GM12875 (cell line): ENCODE data around the gene FNTB.
A peak's percentile ranks its signal among the peaks of the same experiment; 100 is the strongest.

Experiments used
- H3K4me3 ChIP-seq: one replicate; pipeline ENCODE4 v1.5.1; 2011; ENCODE audit warnings: low read depth, low read length, control low read depth
- CTCF ChIP-seq: IDR thresholded peaks from 2 replicates; pipeline ENCODE4 v1.5.1; 2011; ENCODE audit warnings: low read depth, mild to moderate bottlenecking, control low read depth, inconsistent platforms, low read length, moderate library complexity, borderline replicate concordance; ENCODE audit not compliant: insufficient read depth

FNTB gene

GRCh38 chr14:64947710-64948611 is 38.7 kb upstream of the FNTB start:
- no peak for TF ChIP-seq CTCF
- no peak overlapping the region for H3K4me3 ChIP-seq

GRCh38 chr14:64948612-64949210 is 38.0 kb upstream of the FNTB start:
- H3K4me3 ChIP-seq: no peak overlapping the region
- no peak for TF ChIP-seq CTCF

- TF ChIP-seq CTCF: no peak
- H3K4me3 ChIP-seq: no peak overlapping the region
Observed at GRCh38 chr14:64950889-64951288, 35.8 kb upstream of the FNTB start.

GRCh38 chr14:64951291-64951690 is 35.4 kb upstream of the FNTB start:
- TF ChIP-seq CTCF: no peak
- no peak overlapping the region for H3K4me3 ChIP-seq

- no peak for TF ChIP-seq CTCF
- H3K4me3 ChIP-seq: no peak overlapping the region
Observed at GRCh38 chr14:64951724-64952123, 35.0 kb upstream of the FNTB start.

GRCh38 chr14:64952598-64953309 is 33.9 kb upstream of the FNTB start:
- TF ChIP-seq CTCF: peak; percentile 48
- no peak overlapping the region for H3K4me3 ChIP-seq
